ENCODE measurements around the gene EFCC1. TPM values are rescaled to one million over a fixed set of nuclear protein-coding genes. Genes with fewer than 3 reads are reported as not detected.

EFCC1 gene
- total and polyA plus RNA-seq, 5 donors from 2014 or later = 0.15 TPM; not detected in 4

GRCh38 chr3:129013491-129013891 is 12.4 kb downstream of the EFCC1 start:
- no peak for DNase-seq
- no peak overlapping the region for H3K4me3 Mint-ChIP-seq
- H3K27me3 ChIP-seq (ENCODE audit: control insufficient read depth, insufficient read depth, low read length) = no peaks in the 10 kb centered on the region
- H3K36me3 Mint-ChIP-seq = no peaks in the 10 kb centered on the region
- peaks cover 24% of the 10 kb centered on the region for H3K4me1 ChIP-seq (ENCODE audit: control insufficient read depth, insufficient read depth, low read length, poor library complexity, severe bottlenecking)
- H3K4me3 ChIP-seq (ENCODE audit: low read depth, low read length) = no peak overlapping the region
- peak overlapping the region; percentile 39 to 61 (median 53) for H3K27ac Mint-ChIP-seq
- H3K9me3 ChIP-seq (ENCODE audit: control insufficient read depth in 2 of 2, low read length in 2 of 2) = no peaks in the 10 kb centered on the region
- no peaks in the 10 kb centered on the region for H3K36me3 ChIP-seq (ENCODE audit: control insufficient read depth, insufficient read depth, low read length)
- no peaks in the 10 kb centered on the region for H3K27me3 Mint-ChIP-seq
- no peak for ATAC-seq (ENCODE audit: low read depth in 2 of 2)
- H3K27ac ChIP-seq (ENCODE audit: insufficient read depth, low read length, poor library complexity, severe bottlenecking) = no peak overlapping the region
- H3K4me1 Mint-ChIP-seq = peaks cover 4 to 41% (median 16%) of the 10 kb centered on the region in 4 donors
- no peaks in the 10 kb centered on the region for H3K9me3 Mint-ChIP-seq

GRCh38 chr3:129014148-129014547 is 13.0 kb downstream of the EFCC1 start:
- no peaks in the 10 kb centered on the region for H3K36me3 Mint-ChIP-seq
- no peaks in the 10 kb centered on the region for H3K9me3 Mint-ChIP-seq
- H3K27me3 ChIP-seq (ENCODE audit: control insufficient read depth, insufficient read depth, low read length) = no peaks in the 10 kb centered on the region
- DNase-seq = no peak
- H3K9me3 ChIP-seq (ENCODE audit: control insufficient read depth in 2 of 2, low read length in 2 of 2) = no peaks in the 10 kb centered on the region
- H3K36me3 ChIP-seq (ENCODE audit: control insufficient read depth, insufficient read depth, low read length) = no peaks in the 10 kb centered on the region
- no peak overlapping the region for H3K4me3 ChIP-seq (ENCODE audit: low read depth, low read length)
- H3K4me1 Mint-ChIP-seq = peaks cover 4 to 45% (median 19%) of the 10 kb centered on the region in 4 donors
- H3K4me1 ChIP-seq (ENCODE audit: control insufficient read depth, insufficient read depth, low read length, poor library complexity, severe bottlenecking) = peaks cover 24% of the 10 kb centered on the region
- no peak overlapping the region for H3K27ac ChIP-seq (ENCODE audit: insufficient read depth, low read length, poor library complexity, severe bottlenecking)
- H3K27ac Mint-ChIP-seq = peak overlapping the region in 2 of 3 donors; percentile 95 to 96
- ATAC-seq (ENCODE audit: low read depth in 2 of 2) = no peak
- H3K27me3 Mint-ChIP-seq = peaks cover 4% of the 10 kb centered on the region
- no peak overlapping the region for H3K4me3 Mint-ChIP-seq

GRCh38 chr3:129014793-129015345 is 13.8 kb downstream of the EFCC1 start:
- peak overlapping the region; percentile 91 to 96 (median 95) for H3K27ac Mint-ChIP-seq
- peak overlapping the region in 3 of 4 donors; percentile 21 to 67 (median 52) for H3K4me3 Mint-ChIP-seq
- H3K9me3 Mint-ChIP-seq = no peaks in the 10 kb centered on the region
- H3K36me3 ChIP-seq (ENCODE audit: control insufficient read depth, insufficient read depth, low read length) = no peaks in the 10 kb centered on the region
- peaks cover 4% of the 10 kb centered on the region for H3K27me3 Mint-ChIP-seq
- peaks cover 24% of the 10 kb centered on the region for H3K4me1 ChIP-seq (ENCODE audit: control insufficient read depth, insufficient read depth, low read length, poor library complexity, severe bottlenecking)
- H3K27me3 ChIP-seq (ENCODE audit: control insufficient read depth, insufficient read depth, low read length) = no peaks in the 10 kb centered on the region
- DNase-seq = no peak
- no peak for ATAC-seq (ENCODE audit: low read depth in 2 of 2)
- no peaks in the 10 kb centered on the region for H3K36me3 Mint-ChIP-seq
- H3K4me1 Mint-ChIP-seq = peaks cover 4 to 45% (median 19%) of the 10 kb centered on the region in 4 donors
- no peaks in the 10 kb centered on the region for H3K9me3 ChIP-seq (ENCODE audit: control insufficient read depth in 2 of 2, low read length in 2 of 2)
- no peak overlapping the region for H3K4me3 ChIP-seq (ENCODE audit: low read depth, low read length)
- H3K27ac ChIP-seq (ENCODE audit: insufficient read depth, low read length, poor library complexity, severe bottlenecking) = no peak overlapping the region

- no peaks in the 10 kb centered on the region for H3K27me3 ChIP-seq (ENCODE audit: control insufficient read depth, insufficient read depth, low read length)
- peak; percentile 47 to 59 for ATAC-seq (ENCODE audit: low read depth in 2 of 2)
- peak overlapping the region; percentile 31 for H3K27ac ChIP-seq (ENCODE audit: insufficient read depth, low read length, poor library complexity, severe bottlenecking)
- peaks cover 4 to 45% (median 19%) of the 10 kb centered on the region in 4 donors for H3K4me1 Mint-ChIP-seq
- H3K4me1 ChIP-seq (ENCODE audit: control insufficient read depth, insufficient read depth, low read length, poor library complexity, severe bottlenecking) = peaks cover 24% of the 10 kb centered on the region
- H3K27ac Mint-ChIP-seq = peak overlapping the region; percentile 91 to 96 (median 95)
- no peaks in the 10 kb centered on the region for H3K9me3 Mint-ChIP-seq
- no peaks in the 10 kb centered on the region for H3K9me3 ChIP-seq (ENCODE audit: control insufficient read depth in 2 of 2, low read length in 2 of 2)
- DNase-seq = peak in 1 of 3 donors; percentile 72
- peak overlapping the region; percentile 4 to 86 (median 80) for H3K4me3 Mint-ChIP-seq
- H3K36me3 Mint-ChIP-seq = no peaks in the 10 kb centered on the region
- H3K27me3 Mint-ChIP-seq = peaks cover 4% of the 10 kb centered on the region
- H3K4me3 ChIP-seq (ENCODE audit: low read depth, low read length) = peak overlapping the region; percentile 62
- H3K36me3 ChIP-seq (ENCODE audit: control insufficient read depth, insufficient read depth, low read length) = no peaks in the 10 kb centered on the region
Measured at GRCh38 chr3:129015388-129016105, 14.4 kb downstream of the EFCC1 start.

GRCh38 chr3:129016356-129016719 is 15.2 kb downstream of the EFCC1 start:
- Mint-ChIP-seq H3K4me1 (peaks cover 4 to 45% (median 19%) of the 10 kb centered on the region in 4 donors), H3K27ac (peak overlapping the region in 2 of 3 donors; percentile 91 to 95), H3K9me3 (no peaks in the 10 kb centered on the region), H3K36me3 (no peaks in the 10 kb centered on the region), H3K27me3 (peaks cover 4% of the 10 kb centered on the region), H3K4me3 (peak overlapping the region; percentile 4 to 86 (median 80))
- Histone ChIP-seq H3K4me1 (ENCODE audit: control insufficient read depth, insufficient read depth, low read length, poor library complexity, severe bottlenecking) (peaks cover 24% of the 10 kb centered on the region), H3K4me3 (ENCODE audit: low read depth, low read length) (peak overlapping the region; percentile 62), H3K27me3 (ENCODE audit: control insufficient read depth, insufficient read depth, low read length) (no peaks in the 10 kb centered on the region), H3K36me3 (ENCODE audit: control insufficient read depth, insufficient read depth, low read length) (no peaks in the 10 kb centered on the region), H3K27ac (ENCODE audit: insufficient read depth, low read length, poor library complexity, severe bottlenecking) (peak overlapping the region; percentile 34), H3K9me3 (ENCODE audit: control insufficient read depth in 2 of 2, low read length in 2 of 2) (no peaks in the 10 kb centered on the region)
- ATAC-seq (ENCODE audit: low read depth in 2 of 2) (peak; percentile 74 to 75), DNase-seq (peak; percentile 26 to 70 (median 41))

GRCh38 chr3:129016720-129017483 is 15.8 kb downstream of the EFCC1 start:
- H3K27me3 ChIP-seq (ENCODE audit: control insufficient read depth, insufficient read depth, low read length) = no peaks in the 10 kb centered on the region
- ATAC-seq (ENCODE audit: low read depth in 2 of 2) = no peak
- H3K27ac ChIP-seq (ENCODE audit: insufficient read depth, low read length, poor library complexity, severe bottlenecking) = peak overlapping the region; percentile 34
- no peaks in the 10 kb centered on the region for H3K9me3 ChIP-seq (ENCODE audit: control insufficient read depth in 2 of 2, low read length in 2 of 2)
- H3K36me3 Mint-ChIP-seq = no peaks in the 10 kb centered on the region
- H3K27ac Mint-ChIP-seq = peak overlapping the region; percentile 85 to 91 (median 90)
- no peaks in the 10 kb centered on the region for H3K9me3 Mint-ChIP-seq
- no peak overlapping the region for H3K4me3 ChIP-seq (ENCODE audit: low read depth, low read length)
- H3K36me3 ChIP-seq (ENCODE audit: control insufficient read depth, insufficient read depth, low read length) = no peaks in the 10 kb centered on the region
- peaks cover 4 to 45% (median 20%) of the 10 kb centered on the region in 4 donors for H3K4me1 Mint-ChIP-seq
- H3K4me1 ChIP-seq (ENCODE audit: control insufficient read depth, insufficient read depth, low read length, poor library complexity, severe bottlenecking) = peaks cover 24% of the 10 kb centered on the region
- peak overlapping the region in 1 of 4 donors; percentile 62 for H3K4me3 Mint-ChIP-seq
- H3K27me3 Mint-ChIP-seq = peaks cover 4% of the 10 kb centered on the region
- no peak for DNase-seq

GRCh38 chr3:129017484-129017899 is 16.4 kb downstream of the EFCC1 start:
- Histone ChIP-seq H3K27ac (ENCODE audit: insufficient read depth, low read length, poor library complexity, severe bottlenecking) (no peak overlapping the region), H3K36me3 (ENCODE audit: control insufficient read depth, insufficient read depth, low read length) (no peaks in the 10 kb centered on the region), H3K9me3 (ENCODE audit: control insufficient read depth in 2 of 2, low read length in 2 of 2) (no peaks in the 10 kb centered on the region), H3K27me3 (ENCODE audit: control insufficient read depth, insufficient read depth, low read length) (no peaks in the 10 kb centered on the region), H3K4me3 (ENCODE audit: low read depth, low read length) (no peak overlapping the region), H3K4me1 (ENCODE audit: control insufficient read depth, insufficient read depth, low read length, poor library complexity, severe bottlenecking) (peaks cover 24% of the 10 kb centered on the region)
- Mint-ChIP-seq H3K36me3 (no peaks in the 10 kb centered on the region), H3K27ac (peak overlapping the region; percentile 29 to 91 (median 64)), H3K4me3 (peak overlapping the region in 2 of 4 donors; percentile 35 to 62), H3K4me1 (peaks cover 4 to 45% (median 21%) of the 10 kb centered on the region in 4 donors), H3K27me3 (peaks cover 4% of the 10 kb centered on the region), H3K9me3 (no peaks in the 10 kb centered on the region)
- DNase-seq (no peak), ATAC-seq (ENCODE audit: low read depth in 2 of 2) (no peak)
